ENCODE data around the gene NLGN2.

- TF ChIP-seq CTCF (IDR thresholded peaks at IDR 0.05) (no peak), POLR2A (IDR thresholded peaks at IDR 0.05; ENCODE audit: low read depth) (no peak), POLR2AphosphoS5 (IDR thresholded peaks at IDR 0.05) (no peak), EP300 (IDR thresholded peaks at IDR 0.05) (no peak)
Observed at GRCh38 chr17:7415784-7416183, 8.1 kb downstream of the NLGN2 start.
